ENCODE results near the gene SLITRK5.

SLITRK5 gene, protein sequence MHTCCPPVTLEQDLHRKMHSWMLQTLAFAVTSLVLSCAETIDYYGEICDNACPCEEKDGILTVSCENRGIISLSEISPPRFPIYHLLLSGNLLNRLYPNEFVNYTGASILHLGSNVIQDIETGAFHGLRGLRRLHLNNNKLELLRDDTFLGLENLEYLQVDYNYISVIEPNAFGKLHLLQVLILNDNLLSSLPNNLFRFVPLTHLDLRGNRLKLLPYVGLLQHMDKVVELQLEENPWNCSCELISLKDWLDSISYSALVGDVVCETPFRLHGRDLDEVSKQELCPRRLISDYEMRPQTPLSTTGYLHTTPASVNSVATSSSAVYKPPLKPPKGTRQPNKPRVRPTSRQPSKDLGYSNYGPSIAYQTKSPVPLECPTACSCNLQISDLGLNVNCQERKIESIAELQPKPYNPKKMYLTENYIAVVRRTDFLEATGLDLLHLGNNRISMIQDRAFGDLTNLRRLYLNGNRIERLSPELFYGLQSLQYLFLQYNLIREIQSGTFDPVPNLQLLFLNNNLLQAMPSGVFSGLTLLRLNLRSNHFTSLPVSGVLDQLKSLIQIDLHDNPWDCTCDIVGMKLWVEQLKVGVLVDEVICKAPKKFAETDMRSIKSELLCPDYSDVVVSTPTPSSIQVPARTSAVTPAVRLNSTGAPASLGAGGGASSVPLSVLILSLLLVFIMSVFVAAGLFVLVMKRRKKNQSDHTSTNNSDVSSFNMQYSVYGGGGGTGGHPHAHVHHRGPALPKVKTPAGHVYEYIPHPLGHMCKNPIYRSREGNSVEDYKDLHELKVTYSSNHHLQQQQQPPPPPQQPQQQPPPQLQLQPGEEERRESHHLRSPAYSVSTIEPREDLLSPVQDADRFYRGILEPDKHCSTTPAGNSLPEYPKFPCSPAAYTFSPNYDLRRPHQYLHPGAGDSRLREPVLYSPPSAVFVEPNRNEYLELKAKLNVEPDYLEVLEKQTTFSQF

DNA sequence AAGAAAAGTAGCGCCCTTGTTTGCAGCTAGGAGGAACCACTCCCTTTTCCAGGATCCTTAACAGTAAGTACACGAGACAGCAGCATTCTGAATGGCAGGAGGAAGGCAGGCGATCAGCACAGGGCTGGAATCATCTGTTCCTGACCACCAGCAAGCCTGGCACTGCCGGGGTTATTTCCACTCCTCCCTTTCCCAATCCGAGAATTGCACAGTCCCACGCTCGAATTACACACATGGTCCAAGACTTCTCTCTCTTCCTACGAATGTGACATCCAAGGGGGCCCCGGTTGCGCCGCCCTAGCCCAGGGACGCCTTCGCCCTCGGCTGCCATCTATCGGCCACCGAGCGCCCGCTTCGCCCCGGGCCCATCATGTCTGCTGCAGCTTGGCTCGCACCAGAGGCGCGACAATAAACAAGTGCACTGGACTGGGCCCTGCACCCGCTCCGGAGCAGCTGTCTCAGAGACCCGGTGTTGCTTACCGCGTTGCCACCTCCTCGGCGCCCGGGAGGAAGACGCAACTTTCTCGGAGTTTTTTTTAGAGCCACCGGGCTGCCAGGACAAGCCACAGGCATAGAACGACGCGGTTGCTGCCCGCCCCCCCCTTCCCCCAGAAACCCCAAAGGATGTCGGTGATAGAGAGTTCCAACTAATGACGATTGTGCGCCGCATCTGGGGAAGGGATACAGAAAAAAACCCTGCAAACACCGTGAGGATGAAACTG lies at the start of gene SLITRK5:
TSS of gene SLITRK5 (plus strand) at position 341 of the 722 bp plus-strand sequence. CDS start 4,018 bp downstream, outside the sequence.
- DNase-seq (ENCODE audit: low read depth), result no peak

DNA sequence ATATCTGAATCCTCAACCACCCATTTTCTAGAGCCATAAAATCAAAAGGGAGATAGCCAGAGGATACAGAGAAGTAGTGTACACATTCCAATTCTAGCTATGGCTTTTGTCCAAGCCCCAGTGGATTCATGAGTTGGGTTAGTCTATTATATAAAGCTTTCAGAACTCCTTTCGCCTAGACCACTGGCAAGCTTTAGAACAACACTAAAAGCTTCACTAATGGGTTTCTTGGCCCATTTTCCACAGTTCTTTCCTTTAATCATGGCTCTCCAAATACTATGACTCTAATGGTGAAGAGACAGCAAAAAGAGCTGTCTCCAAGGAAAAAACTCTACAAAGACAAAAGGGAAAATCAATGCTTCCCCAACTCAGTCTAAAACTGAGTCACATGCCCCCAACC lies 48.2 kb upstream of the SLITRK5 start:
- no peak for DNase-seq (ENCODE audit: low read depth)

DNA sequence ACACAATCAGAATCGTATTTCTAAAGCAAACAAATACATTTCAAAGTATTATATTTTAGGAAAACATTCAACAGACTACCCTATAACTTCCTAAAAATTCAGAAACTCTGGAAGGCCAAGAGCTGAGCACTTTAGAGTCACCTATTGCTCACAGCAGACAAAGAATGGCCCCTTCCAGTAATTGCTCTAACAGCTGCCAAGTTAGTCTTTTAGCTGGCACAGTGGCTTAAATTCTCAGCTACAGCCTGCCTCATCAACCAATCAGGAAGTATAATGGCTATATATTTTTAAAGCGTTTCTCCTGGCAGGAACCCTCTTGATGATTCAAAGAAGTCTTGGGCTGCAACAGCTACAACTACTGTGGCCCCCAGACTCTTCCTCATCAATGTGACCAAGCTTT lies 14.9 kb upstream of the SLITRK5 start:
- DNase-seq (ENCODE audit: low read depth), result no peak

DNA sequence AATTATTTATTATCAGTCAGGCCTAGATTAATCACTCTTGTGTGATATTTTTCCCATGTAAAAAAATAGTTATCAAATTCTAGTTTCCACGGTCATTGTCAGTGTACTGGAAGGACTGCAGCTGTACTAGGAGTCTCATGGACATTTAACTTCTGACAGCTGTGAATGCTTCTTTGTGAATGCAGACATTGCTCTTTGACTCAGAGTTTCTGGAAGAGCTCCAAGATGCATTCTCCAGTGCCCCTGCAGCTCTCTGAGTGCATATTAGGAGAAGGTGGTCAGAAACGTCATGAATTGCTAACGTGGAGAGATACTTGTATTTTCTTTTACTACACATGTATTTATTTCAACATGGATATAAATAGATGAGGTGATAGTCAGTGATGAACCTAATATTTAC lies 9.7 kb upstream of the SLITRK5 start:
- no peak for DNase-seq (ENCODE audit: low read depth)

DNA sequence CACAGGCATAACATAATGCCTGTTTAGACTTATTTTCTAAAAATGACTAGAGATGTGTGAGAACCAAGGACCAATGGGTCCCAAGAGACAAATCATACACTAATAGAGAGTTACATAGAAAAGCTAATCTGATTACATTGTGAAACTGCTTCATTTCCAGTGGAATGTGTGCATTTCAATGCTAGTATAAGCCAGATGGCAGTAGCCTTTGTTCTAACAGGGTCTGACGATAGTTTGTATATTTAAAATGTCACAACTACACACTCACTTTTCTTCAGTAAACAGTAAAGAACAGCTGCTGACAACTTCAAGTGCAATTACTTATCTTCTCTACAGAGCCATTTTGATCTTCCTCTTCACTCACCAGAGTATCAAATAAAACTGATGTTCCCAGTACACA lies 4.3 kb upstream of the SLITRK5 start:
- DNase-seq (ENCODE audit: low read depth), result no peak

DNA sequence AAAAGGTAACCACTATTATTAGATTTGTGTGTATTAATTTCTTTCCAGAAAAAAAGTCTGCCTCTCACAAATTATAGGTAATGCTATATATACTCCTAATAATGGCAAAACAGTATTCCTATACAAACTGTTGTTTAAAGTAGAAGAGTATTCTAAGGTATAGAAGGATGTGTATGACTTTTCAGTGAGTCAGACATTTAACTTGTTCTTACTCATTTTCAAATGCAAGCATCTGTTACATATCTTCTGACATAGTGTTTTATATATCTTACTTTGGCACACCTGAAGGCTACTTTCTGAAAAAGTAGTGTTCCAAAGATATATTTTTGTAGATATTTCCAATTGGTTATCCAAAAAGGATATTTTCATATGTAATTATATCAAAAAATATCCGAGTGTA lies 3.5 kb upstream of the SLITRK5 start:
- no peak for DNase-seq (ENCODE audit: low read depth)

DNA sequence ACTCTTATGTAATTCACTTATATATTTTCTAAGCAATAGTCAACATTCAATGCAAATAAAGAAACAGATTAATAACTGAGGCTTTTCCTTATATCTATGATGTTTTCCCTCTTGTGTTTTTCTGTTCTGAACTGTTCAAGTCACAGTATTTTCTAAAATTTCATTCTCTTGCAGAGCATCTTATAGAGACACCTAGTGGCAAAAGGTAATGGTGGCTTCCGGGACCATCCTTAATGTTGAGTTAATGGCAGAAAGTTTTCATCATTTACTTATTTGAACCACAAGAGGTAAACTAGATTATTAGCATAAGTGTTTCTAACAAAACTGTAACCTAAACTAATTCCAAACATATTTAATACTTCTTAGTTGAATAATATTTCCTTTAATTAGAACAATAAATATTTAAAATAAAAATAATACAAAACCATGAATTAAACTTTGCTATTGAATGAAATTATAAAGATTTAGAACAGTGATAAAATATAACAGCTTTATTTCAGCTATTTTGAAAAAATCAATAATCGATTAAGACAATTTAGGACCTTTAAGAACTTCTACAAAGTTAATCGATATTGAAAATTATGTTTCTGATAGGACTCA lies 1.7 kb upstream of the SLITRK5 start:
- DNase-seq (ENCODE audit: low read depth), result no peak

DNA sequence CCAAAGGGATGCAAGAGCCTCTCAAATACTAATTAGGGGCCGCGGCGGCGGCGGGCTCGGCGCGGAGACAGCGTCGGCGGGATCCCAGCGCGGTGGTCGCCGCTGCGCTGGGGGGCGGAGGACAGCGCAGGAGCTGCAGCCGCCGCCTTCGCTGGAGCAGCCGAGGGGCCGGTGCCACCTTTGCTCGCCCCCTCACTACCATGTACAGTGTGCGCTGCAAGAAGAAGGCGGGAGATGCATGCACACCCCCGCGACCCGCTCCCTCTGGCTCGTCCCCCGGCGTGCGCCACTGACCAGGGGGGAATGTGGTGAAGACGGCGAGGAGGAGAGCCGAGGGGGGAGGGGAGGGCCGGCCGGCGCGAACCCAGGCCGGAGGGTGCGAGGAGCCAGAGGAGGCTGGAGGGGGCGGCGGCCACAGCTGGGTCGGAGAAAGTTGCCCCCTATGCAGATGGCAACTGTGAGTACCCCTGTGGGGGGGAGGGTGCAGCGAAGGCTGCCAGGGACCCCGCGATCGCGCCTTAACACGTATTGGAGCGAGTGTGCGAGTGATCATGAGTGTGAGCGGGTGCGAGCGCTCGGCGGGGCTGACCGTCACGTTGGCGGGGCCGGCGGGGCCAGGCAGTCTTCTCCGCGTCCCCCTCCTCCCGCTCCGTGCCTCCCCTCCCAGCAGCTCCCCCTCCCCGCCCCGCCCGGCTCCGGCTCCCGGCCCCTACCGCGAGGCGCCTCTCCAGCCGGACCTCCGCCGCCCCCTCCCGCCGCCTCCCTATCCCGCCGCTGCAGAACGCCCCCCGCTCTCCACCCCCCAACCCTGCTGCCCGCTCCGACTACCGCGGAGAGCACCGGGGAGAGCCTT lies 808 bp downstream of the SLITRK5 start:
- DNase-seq (ENCODE audit: low read depth), result no peak

DNA sequence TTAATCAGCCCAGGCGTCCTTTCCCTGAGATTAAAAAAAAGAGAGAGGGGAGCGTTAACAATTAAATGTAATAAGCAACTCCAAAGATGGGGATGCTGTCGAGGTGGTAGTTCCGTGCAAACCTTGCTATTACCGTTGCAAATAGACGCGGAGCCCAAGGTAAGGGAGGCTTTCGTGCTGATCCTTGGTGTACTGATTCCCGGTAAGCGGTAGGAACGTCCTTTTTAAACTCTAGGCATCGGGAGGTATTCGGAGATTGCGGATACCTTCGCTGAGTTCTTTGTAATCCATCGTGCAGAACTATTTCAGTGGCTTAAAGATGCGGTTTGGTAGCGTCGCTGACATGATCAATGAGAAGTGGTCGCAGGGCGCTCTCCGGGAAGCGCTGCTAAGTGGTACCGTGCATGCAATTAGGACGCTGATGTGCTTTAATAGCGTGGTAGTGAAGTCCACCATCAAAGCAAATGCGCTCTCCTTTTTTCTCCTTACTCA lies 3.1 kb downstream of the SLITRK5 start:
- DNase-seq (ENCODE audit: low read depth), result no peak

DNA sequence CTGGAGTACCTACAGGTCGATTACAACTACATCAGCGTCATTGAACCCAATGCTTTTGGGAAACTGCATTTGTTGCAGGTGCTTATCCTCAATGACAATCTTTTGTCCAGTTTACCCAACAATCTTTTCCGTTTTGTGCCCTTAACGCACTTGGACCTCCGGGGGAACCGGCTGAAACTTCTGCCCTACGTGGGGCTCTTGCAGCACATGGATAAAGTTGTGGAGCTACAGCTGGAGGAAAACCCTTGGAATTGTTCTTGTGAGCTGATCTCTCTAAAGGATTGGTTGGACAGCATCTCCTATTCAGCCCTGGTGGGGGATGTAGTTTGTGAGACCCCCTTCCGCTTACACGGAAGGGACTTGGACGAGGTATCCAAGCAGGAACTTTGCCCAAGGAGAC lies 4.7 kb downstream of the SLITRK5 start:
- DNase-seq (ENCODE audit: low read depth), result no peak

DNA sequence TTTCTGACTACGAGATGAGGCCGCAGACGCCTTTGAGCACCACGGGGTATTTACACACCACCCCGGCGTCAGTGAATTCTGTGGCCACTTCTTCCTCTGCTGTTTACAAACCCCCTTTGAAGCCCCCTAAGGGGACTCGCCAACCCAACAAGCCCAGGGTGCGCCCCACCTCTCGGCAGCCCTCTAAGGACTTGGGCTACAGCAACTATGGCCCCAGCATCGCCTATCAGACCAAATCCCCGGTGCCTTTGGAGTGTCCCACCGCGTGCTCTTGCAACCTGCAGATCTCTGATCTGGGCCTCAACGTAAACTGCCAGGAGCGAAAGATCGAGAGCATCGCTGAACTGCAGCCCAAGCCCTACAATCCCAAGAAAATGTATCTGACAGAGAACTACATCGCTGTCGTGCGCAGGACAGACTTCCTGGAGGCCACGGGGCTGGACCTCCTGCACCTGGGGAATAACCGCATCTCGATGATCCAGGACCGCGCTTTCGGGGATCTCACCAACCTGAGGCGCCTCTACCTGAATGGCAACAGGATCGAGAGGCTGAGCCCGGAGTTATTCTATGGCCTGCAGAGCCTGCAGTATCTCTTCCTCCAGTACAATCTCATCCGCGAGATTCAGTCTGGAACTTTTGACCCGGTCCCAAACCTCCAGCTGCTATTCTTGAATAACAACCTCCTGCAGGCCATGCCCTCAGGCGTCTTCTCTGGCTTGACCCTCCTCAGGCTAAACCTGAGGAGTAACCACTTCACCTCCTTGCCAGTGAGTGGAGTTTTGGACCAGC lies 5.3 kb downstream of the SLITRK5 start:
- DNase-seq (ENCODE audit: low read depth), result no peak

DNA sequence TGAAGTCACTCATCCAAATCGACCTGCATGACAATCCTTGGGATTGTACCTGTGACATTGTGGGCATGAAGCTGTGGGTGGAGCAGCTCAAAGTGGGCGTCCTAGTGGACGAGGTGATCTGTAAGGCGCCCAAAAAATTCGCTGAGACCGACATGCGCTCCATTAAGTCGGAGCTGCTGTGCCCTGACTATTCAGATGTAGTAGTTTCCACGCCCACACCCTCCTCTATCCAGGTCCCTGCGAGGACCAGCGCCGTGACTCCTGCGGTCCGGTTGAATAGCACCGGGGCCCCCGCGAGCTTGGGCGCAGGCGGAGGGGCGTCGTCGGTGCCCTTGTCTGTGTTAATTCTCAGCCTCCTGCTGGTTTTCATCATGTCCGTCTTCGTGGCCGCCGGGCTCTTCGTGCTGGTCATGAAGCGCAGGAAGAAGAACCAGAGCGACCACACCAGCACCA lies 5.9 kb downstream of the SLITRK5 start:
- DNase-seq (ENCODE audit: low read depth), result no peak

DNA sequence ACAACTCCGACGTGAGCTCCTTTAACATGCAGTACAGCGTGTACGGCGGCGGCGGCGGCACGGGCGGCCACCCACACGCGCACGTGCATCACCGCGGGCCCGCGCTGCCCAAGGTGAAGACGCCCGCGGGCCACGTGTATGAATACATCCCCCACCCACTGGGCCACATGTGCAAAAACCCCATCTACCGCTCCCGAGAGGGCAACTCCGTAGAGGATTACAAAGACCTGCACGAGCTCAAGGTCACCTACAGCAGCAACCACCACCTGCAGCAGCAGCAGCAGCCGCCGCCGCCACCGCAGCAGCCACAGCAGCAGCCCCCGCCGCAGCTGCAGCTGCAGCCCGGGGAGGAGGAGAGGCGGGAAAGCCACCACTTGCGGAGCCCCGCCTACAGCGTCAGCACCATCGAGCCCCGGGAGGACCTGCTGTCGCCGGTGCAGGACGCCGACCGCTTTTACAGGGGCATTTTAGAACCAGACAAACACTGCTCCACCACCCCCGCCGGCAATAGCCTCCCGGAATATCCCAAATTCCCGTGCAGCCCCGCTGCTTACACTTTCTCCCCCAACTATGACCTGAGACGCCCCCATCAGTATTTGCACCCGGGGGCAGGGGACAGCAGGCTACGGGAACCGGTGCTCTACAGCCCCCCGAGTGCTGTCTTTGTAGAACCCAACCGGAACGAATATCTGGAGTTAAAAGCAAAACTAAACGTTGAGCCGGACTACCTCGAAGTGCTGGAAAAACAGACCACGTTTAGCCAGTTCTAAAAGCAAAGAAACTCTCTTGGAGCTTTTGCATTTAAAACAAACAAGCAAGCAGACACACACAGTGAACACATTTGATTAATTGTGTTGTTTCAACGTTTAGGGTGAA lies 6.6 kb downstream of the SLITRK5 start:
- no peak for DNase-seq (ENCODE audit: low read depth)

DNA sequence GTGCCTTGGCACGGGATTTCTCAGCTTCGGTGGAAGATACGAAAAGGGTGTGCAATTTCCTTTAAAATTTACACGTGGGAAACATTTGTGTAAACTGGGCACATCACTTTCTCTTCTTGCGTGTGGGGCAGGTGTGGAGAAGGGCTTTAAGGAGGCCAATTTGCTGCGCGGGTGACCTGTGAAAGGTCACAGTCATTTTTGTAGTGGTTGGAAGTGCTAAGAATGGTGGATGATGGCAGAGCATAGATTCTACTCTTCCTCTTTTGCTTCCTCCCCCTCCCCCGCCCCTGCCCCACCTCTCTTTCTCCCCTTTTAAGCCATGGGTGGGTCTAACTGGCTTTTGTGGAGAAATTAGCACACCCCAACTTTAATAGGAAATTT lies 7.2 kb downstream of the SLITRK5 start:
- DNase-seq (ENCODE audit: low read depth), result no peak

DNA sequence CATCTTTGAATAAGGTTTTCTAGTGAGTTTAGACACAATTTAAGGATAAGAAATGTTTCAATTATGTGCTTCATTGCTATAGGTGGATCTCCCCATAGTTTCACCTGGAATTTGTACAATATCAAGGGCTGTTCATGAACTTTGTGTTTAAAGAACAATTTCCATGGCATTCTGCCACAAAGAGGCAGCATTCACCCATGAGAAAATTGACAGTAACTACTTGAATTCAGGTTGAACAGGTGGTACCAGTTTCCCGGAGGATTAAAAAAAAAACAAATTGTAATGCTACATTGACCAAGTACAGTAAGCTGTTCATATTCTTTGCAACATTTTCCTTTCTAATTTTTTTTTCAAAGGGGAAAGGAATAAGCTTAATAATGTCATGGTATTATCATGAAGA lies 9.1 kb downstream of the SLITRK5 start:
- no peak for DNase-seq (ENCODE audit: low read depth)

DNA sequence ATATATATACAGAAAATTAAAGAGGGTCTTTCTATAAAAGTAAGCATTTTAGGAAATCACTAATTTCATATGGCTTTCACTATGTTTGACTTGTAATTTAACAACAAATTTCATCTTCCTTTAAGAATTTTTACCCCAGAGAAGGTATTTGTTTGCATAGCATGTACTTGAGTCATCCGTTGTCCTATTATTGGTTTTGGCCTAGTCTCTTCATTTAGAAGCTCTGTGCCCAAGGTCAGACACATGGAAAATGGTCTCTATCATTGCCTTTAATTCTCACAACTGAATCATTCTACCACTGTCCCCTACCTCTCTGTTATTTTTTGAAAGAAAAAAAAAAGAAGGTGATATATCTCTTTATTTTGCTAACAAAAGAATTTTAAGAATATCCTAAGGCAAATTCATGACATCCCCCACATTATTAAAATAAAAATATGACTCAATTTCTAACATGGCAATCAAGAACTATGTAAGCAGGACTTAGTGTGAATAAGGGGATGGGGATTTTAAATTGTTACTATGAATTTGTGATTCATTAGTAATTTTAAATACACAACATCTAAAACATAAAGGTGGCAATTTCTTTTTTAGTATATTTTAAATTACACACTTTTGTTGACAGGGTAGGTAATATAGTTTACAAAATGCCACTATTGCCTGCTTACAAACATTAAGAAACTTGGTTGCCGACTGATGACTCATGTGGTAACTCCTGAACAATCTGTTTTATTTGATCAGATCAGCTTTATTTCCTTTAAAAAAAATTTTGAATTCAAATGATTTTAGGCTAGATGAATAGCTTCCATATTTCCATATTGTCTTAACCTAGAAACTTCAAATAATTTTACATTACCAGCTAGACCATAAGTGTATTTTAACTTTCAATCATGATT lies 13.9 kb downstream of the SLITRK5 start:
- no peak for DNase-seq (ENCODE audit: low read depth)

DNA sequence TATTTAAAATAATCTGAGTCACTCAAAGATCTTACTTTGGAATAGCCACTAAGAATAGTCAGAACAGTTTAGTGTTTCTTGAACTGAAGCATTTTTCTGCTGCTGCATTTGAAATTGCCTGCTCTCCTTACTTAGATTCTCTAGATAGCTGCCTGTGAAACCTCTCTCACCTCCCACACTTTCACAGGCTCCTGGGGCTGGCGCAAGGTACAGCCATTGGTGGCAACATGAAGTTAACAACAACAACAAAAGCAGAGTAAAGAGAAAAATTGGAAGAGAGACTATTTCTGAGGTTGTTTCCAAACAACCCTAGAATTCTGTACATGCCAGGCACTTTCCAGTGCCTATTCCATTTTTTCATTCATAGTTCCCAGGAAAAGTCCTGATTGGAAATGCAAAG lies 25.3 kb downstream of the SLITRK5 start:
- DNase-seq (ENCODE audit: low read depth), result no peak

DNA sequence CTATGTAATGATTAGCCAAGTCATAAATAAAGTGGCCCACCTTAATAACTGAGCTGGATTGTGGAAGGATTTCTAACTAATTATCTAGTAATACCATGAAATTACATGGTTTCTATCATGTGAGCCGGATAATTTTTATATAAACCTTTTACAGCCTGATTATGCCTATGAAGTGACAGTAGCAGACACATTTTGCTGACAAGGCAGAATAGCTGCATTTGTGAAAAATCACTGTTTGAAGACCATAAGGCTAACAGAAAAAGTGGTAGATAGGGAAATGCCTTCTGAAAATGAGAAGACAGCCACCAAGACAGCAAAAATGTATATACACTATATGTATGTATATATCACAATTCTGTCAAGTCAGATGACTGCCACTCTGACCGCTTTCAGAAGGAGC lies 27.1 kb downstream of the SLITRK5 start:
- DNase-seq (ENCODE audit: low read depth), result no peak

Data from T-helper 22 cell (primary cell).